Caco-2 (cell line): ENCODE results near the gene GNAQ. TPM values are rescaled to one million over a fixed set of nuclear protein-coding genes. Genes with fewer than 3 reads are reported as not detected.

Experiments
- BruUV-seq: library from RNA; stranded (reverse); fragments of 400-500 nt; replicated peaks from 2 replicates; lab custom pipeline; 2021; lab: Mats Ljungman, UMichigan
- CTCF ChIA-PET: fragments of 300-600 bp; sonication (Branson Sonifier 250); formaldehyde crosslinking; loops from one replicate; lab custom pipeline; 2022; ENCODE audit warnings: antibody characterized with exemption; lab: Charles Lee
- POLR2A ChIA-PET: fragments of 300-600 bp; sonication (Branson Sonifier 250); formaldehyde crosslinking; loops from one replicate; lab custom pipeline; 2022; ENCODE audit warnings: antibody characterized with exemption; lab: Charles Lee
- DNase-seq, 2 experiments: peaks; one replicate each; pipeline versions ENCODE4 v3.0.0 to v3.0.0-alpha.2; 2020 to 2022
- H3K27me3 ChIP-seq: replicated peaks from 2 replicates; pipeline ENCODE4 v1.6.0; 2011; ENCODE audit warnings: low read length; ENCODE audit not compliant: control insufficient read depth, insufficient read depth
- H3K36me3 ChIP-seq: 2 replicates; pipeline ENCODE4 v1.5.1; 2011; ENCODE audit warnings: low read length; ENCODE audit not compliant: control insufficient read depth, insufficient read depth
- H3K4me1 ChIP-seq: fragments of 250-450 bp; sonication (Bioruptor Pico); 2 replicates; pipeline ENCODE4 v1.5.1; 2020; ENCODE audit warnings: mild to moderate bottlenecking
- H3K4me3 ChIP-seq: 2 replicates; pipeline ENCODE4 v1.5.1; 2011; ENCODE audit warnings: low read depth, mild to moderate bottlenecking, control low read depth, low read length
- H3K9me3 ChIP-seq: fragments of 250-450 bp; sonication (Bioruptor Pico); 2 replicates; pipeline ENCODE4 v1.5.1; 2020; ENCODE audit warnings: mild to moderate bottlenecking, moderate library complexity
- H3K27ac Mint-ChIP-seq: one replicate; pipeline ENCODE4 v1.8.0; 2022; ENCODE audit warnings: mixed read lengths; ENCODE audit not compliant: unreplicated experiment
- H3K27me3 Mint-ChIP-seq: one replicate; pipeline ENCODE4 v1.8.0; 2022; ENCODE audit warnings: mixed read lengths; ENCODE audit not compliant: insufficient read depth, unreplicated experiment
- H3K36me3 Mint-ChIP-seq: one replicate; pipeline ENCODE4 v1.8.0; 2022; ENCODE audit warnings: mild to moderate bottlenecking, mixed read lengths; ENCODE audit not compliant: insufficient read depth, unreplicated experiment
- H3K4me1 Mint-ChIP-seq: one replicate; pipeline ENCODE4 v1.8.0; 2022; ENCODE audit warnings: low read depth, mixed read lengths; ENCODE audit not compliant: unreplicated experiment
- H3K4me3 Mint-ChIP-seq: one replicate; pipeline ENCODE4 v1.8.0; 2022; ENCODE audit warnings: mild to moderate bottlenecking, moderate library complexity, mixed read lengths; ENCODE audit not compliant: unreplicated experiment
- H3K9me3 Mint-ChIP-seq: one replicate; pipeline ENCODE4 v1.8.0; 2022; ENCODE audit warnings: mixed read lengths; ENCODE audit not compliant: unreplicated experiment
- CTCF ChIP-seq, 2 experiments: fragments of 200-600 bp in 1 of 2; IDR thresholded peaks; 1 replicate in 1 of 2; 2 replicates in 1 of 2; pipeline versions ENCODE4 v1.5.1 to v1.8.0; 2011 to 2022; ENCODE audit warnings: antibody characterized with exemption in 1 of 2, control low read depth in 1 of 2, inconsistent platforms in 1 of 2, low read depth in 1 of 2, low read length in 1 of 2, mild to moderate bottlenecking in 1 of 2, moderate library complexity in 1 of 2; ENCODE audit not compliant: insufficient read depth in 1 of 2, severe bottlenecking in 1 of 2, unreplicated experiment in 1 of 2
- intact Hi-C: fragments of 100-400 bp; cut with micrococcal nuclease; formaldehyde crosslinking; loops from one replicate; pipeline ENCODE4 v1.10.0; 2022; ENCODE audit not compliant: unreplicated experiment
- total RNA-seq: library from RNA; stranded (reverse); gene quantifications from 2 replicates; pipeline ENCODE4 v1.2.3, GENCODE V29; 2022

GNAQ gene
- total RNA-seq, 1 experiment from 2014 or later, result 10.1 TPM

DNA sequence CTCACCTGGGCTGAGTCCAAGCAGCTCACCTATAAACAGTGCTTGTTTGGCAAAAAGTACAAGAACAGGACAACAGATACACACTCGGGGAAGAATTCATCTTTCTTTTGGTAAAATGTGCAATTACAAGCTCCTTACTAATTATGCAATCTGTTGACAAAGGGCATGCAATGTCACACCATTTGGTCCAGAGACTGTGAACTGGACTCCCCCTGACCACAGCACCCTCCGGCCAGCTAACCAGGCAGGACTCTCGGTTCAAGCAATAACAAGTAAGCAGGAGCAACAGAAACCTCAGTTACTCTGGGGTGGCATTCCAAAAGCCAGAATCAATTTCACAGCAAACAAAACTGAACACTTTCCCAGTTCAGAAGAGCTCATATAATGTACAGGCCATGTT is 113.8 kb downstream of the GNAQ start:
- H3K9me3 Mint-ChIP-seq, result no peaks in the 10 kb centered on the region
- BruUV-seq, result no TSS peak
- intact Hi-C loops, result loop anchor here (10.0 kb wide), 1 partner anchor 63 kb away; no protein-coding TSS in a partner anchor
- H3K27me3 Mint-ChIP-seq, result no peaks in the 10 kb centered on the region
- CTCF ChIA-PET, result no interaction called here
- H3K4me3 Mint-ChIP-seq, result no peak overlapping the region
- H3K9me3 ChIP-seq, result no peaks in the 10 kb centered on the region
- H3K27ac Mint-ChIP-seq, result no peak overlapping the region
- H3K36me3 Mint-ChIP-seq, result no peaks in the 10 kb centered on the region
- POLR2A ChIA-PET, result no interaction called here
- H3K27me3 ChIP-seq, result no peaks in the 10 kb centered on the region
- H3K4me1 ChIP-seq, result no peaks in the 10 kb centered on the region
- no peaks in the 10 kb centered on the region for H3K36me3 ChIP-seq
- no peak for DNase-seq
- H3K4me3 ChIP-seq, result no peak overlapping the region
- H3K4me1 Mint-ChIP-seq, result no peaks in the 10 kb centered on the region
- no peak for TF ChIP-seq CTCF (IDR thresholded peaks at IDR 0.05; ENCODE audit: insufficient read depth in 1 of 2, low read depth in 1 of 2, low read length in 1 of 2, severe bottlenecking in 1 of 2, unreplicated experiment in 1 of 2)

DNA sequence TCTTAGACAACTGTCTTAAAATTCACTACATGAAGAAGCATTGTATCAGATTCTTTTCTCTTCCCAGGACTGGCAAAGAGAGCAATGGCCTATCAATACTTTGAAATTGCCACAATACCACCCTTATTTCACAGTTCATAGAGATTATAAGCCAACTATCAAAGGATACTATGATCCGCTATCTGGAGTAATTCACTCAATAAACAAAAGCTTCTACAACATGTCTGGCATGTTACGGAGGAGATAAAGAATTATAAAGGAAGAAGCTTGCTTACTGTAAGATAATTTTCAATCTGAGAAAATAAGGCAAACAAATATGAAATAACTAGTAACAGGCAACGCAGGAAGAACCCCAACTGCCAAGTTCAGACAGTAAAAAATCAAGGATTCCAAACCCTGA is 114.8 kb downstream of the GNAQ start:
- no peaks in the 10 kb centered on the region for H3K4me1 ChIP-seq
- no peak overlapping the region for H3K27ac Mint-ChIP-seq
- H3K36me3 Mint-ChIP-seq, result no peaks in the 10 kb centered on the region
- POLR2A ChIA-PET, result no interaction called here
- no peaks in the 10 kb centered on the region for H3K9me3 Mint-ChIP-seq
- no peaks in the 10 kb centered on the region for H3K9me3 ChIP-seq
- H3K36me3 ChIP-seq, result no peaks in the 10 kb centered on the region
- H3K27me3 Mint-ChIP-seq, result no peaks in the 10 kb centered on the region
- CTCF ChIA-PET, result no interaction called here
- intact Hi-C loops, result loop anchor here (10.0 kb wide), 1 partner anchor 62 kb away; no protein-coding TSS in a partner anchor
- no peak overlapping the region for H3K4me3 Mint-ChIP-seq
- H3K4me3 ChIP-seq, result no peak overlapping the region
- no peak for DNase-seq
- TF ChIP-seq CTCF (IDR thresholded peaks at IDR 0.05; ENCODE audit: insufficient read depth in 1 of 2, low read depth in 1 of 2, low read length in 1 of 2, severe bottlenecking in 1 of 2, unreplicated experiment in 1 of 2), result no peak
- no TSS peak for BruUV-seq
- H3K27me3 ChIP-seq, result no peaks in the 10 kb centered on the region
- no peaks in the 10 kb centered on the region for H3K4me1 Mint-ChIP-seq

DNA sequence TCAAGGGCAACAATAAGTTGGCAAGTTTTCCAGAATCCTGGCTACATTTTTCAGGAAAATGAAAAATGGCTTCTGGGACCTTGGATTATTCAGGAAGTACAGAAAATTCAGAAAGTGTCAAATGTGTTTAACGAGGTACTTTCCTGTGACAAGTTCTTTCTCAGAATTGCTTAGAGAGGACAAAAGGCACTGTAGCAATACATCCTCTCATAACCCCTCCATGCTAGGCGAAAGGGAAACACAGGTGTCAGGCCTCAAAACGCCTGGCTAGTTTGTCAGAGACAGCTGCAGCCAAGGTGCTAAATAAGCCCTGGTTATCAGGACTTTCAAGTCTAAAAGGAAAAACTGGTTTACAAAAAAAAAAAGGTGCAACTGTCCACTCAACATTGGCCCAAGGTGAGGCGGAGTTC is 115.2 kb downstream of the GNAQ start:
- intact Hi-C loops, result loop anchor here (10.0 kb wide), 1 partner anchor 62 kb away; no protein-coding TSS in a partner anchor
- H3K9me3 ChIP-seq, result no peaks in the 10 kb centered on the region
- DNase-seq, result no peak
- H3K36me3 Mint-ChIP-seq, result no peaks in the 10 kb centered on the region
- no peak for TF ChIP-seq CTCF (IDR thresholded peaks at IDR 0.05; ENCODE audit: insufficient read depth in 1 of 2, low read depth in 1 of 2, low read length in 1 of 2, severe bottlenecking in 1 of 2, unreplicated experiment in 1 of 2)
- no peak overlapping the region for H3K4me3 ChIP-seq
- no peaks in the 10 kb centered on the region for H3K4me1 ChIP-seq
- no peaks in the 10 kb centered on the region for H3K9me3 Mint-ChIP-seq
- no peaks in the 10 kb centered on the region for H3K4me1 Mint-ChIP-seq
- H3K4me3 Mint-ChIP-seq, result no peak overlapping the region
- no peaks in the 10 kb centered on the region for H3K27me3 Mint-ChIP-seq
- ChIA-PET POLR2A (no interaction called here), CTCF (no interaction called here)
- no TSS peak for BruUV-seq
- H3K27ac Mint-ChIP-seq, result no peak overlapping the region
- H3K36me3 ChIP-seq, result no peaks in the 10 kb centered on the region
- H3K27me3 ChIP-seq, result no peaks in the 10 kb centered on the region
